Keratinocyte (primary cell): ENCODE measurements around the gene RUVBL2. TPM values are rescaled to one million over a fixed set of nuclear protein-coding genes. Genes with fewer than 3 reads are reported as not detected.

ENCODE experiments used
- DNase-seq: peaks from one replicate; pipeline ENCODE4 v3.0.0-alpha.2; 2011; ENCODE audit warnings: low read depth, missing footprints, low spot score
- FAIRE-seq: peaks from 2 replicates; lab custom pipeline; 2011; peaks lifted over from hg19 to GRCh38; lab: Jason Lieb, UNC
- H2AFZ ChIP-seq: 2 replicates; pipeline ENCODE4 v1.6.0; 2012; ENCODE audit warnings: low read length, control low read depth, inconsistent platforms; ENCODE audit not compliant: control insufficient read depth
- H3K27ac ChIP-seq: 2 replicates; pipeline ENCODE4 v1.5.1; 2011; ENCODE audit warnings: low read length; ENCODE audit not compliant: control insufficient read depth, insufficient read depth
- H3K27me3 ChIP-seq: 3 replicates; pipeline ENCODE4 v1.6.0; 2011; ENCODE audit warnings: low read length; ENCODE audit not compliant: control insufficient read depth, insufficient read depth; ENCODE audit errors: extremely low read depth
- H3K36me3 ChIP-seq, 2 experiments: 2 replicates in 1 of 2; 3 replicates in 1 of 2; pipeline ENCODE4 v1.5.1; 2011; ENCODE audit warnings: low read length in 2 of 2, mild to moderate bottlenecking in 1 of 2; ENCODE audit not compliant: control insufficient read depth in 2 of 2, insufficient read depth in 2 of 2; ENCODE audit errors: extremely low read depth in 1 of 2
- H3K4me1 ChIP-seq: 3 replicates; pipeline ENCODE4 v1.5.1; 2011; ENCODE audit warnings: low read length; ENCODE audit not compliant: control insufficient read depth, insufficient read depth; ENCODE audit errors: extremely low read depth
- H3K4me2 ChIP-seq: 3 replicates; pipeline ENCODE4 v1.6.0; 2011; ENCODE audit warnings: low read depth, low read length; ENCODE audit not compliant: control insufficient read depth, insufficient read depth; ENCODE audit errors: extremely low read depth
- H3K4me3 ChIP-seq, 3 experiments: fragments of 200-600 bp in 1 of 3; sonication (generic) in 1 of 3; 2 replicates in 2 of 3; 3 replicates in 1 of 3; pipeline ENCODE4 v1.5.1; 2011 to 2016; ENCODE audit warnings: low read length in 3 of 3, mild to moderate bottlenecking in 3 of 3, control low read depth in 2 of 3, inconsistent platforms in 1 of 3, low read depth in 1 of 3, mixed read lengths in 1 of 3, mixed run types in 1 of 3, moderate library complexity in 1 of 3; ENCODE audit not compliant: control insufficient read depth in 2 of 3, insufficient read depth in 2 of 3; ENCODE audit errors: extremely low read depth in 1 of 3
- H3K79me2 ChIP-seq: 2 replicates; pipeline ENCODE4 v1.6.0; 2012; ENCODE audit warnings: low read length; ENCODE audit not compliant: control insufficient read depth, insufficient read depth
- H3K9ac ChIP-seq: 3 replicates; pipeline ENCODE4 v1.6.0; 2011; ENCODE audit warnings: low read length; ENCODE audit not compliant: control insufficient read depth, insufficient read depth; ENCODE audit errors: extremely low read depth
- H3K9me1 ChIP-seq: 3 replicates; pipeline ENCODE4 v1.6.0; 2011; ENCODE audit warnings: low read length; ENCODE audit not compliant: control insufficient read depth, insufficient read depth; ENCODE audit errors: extremely low read depth
- H3K9me3 ChIP-seq: 2 replicates; pipeline ENCODE4 v1.5.1; 2012; ENCODE audit warnings: low read depth, low read length; ENCODE audit not compliant: control insufficient read depth
- H4K20me1 ChIP-seq: 3 replicates; pipeline ENCODE4 v1.6.0; 2011; ENCODE audit warnings: low read length; ENCODE audit not compliant: control insufficient read depth, insufficient read depth; ENCODE audit errors: extremely low read depth
- EZH2 ChIP-seq: IDR thresholded peaks from one replicate; pipeline ENCODE4 v1.6.1; 2012; ENCODE audit warnings: inconsistent platforms, mild to moderate bottlenecking, low read length, moderate library complexity
- dilution Hi-C: fragments of 300-500 bp; cut with MboI; formaldehyde crosslinking; loops from one replicate; pipeline ENCODE4 v1.7.0; 2020; ENCODE audit warnings: low sequenced_read_pairs; ENCODE audit not compliant: extremely low pct_ligation_motif_present
- polyA plus RNA-seq, 5 experiments: library from polyadenylated mRNA; depleted of rRNA in 3 of 5; stranded (reverse) in 3 of 5; stranded (forward) in 1 of 5; unstranded in 1 of 5; fragments of >200 nt; gene quantifications; 1 replicate in 1 of 5; 2 replicates in 3 of 5; 3 replicates in 1 of 5; pipeline versions ENCODE4 v1.2.1 to v1.2.3, GENCODE V29; 2011 to 2012; ENCODE audit warnings: missing spikeins in 2 of 5, low read depth in 1 of 5, low replicate concordance in 1 of 5
- TF ChIP-seq, protein P1 (sequence below), 3 experiments: IDR thresholded peaks in 1 of 3; conservative IDR thresholded peaks in 1 of 3; optimal IDR thresholded peaks in 1 of 3; 2 replicates in 2 of 3; 3 replicates in 1 of 3; pipeline versions ENCODE3 to v1.5.1; 2011; ENCODE audit warnings: low read length in 3 of 3, mild to moderate bottlenecking in 3 of 3, moderate library complexity in 2 of 3, control low read depth in 1 of 3, inconsistent platforms in 1 of 3; ENCODE audit not compliant: insufficient read depth in 2 of 3; ENCODE audit errors: extremely low read depth in 1 of 3

Gene RUVBL2
- polyA plus RNA-seq, 1 donor (not counting 4 experiments of a cell fraction or from before 2014, with no cell fraction given): 126 TPM

DNA sequence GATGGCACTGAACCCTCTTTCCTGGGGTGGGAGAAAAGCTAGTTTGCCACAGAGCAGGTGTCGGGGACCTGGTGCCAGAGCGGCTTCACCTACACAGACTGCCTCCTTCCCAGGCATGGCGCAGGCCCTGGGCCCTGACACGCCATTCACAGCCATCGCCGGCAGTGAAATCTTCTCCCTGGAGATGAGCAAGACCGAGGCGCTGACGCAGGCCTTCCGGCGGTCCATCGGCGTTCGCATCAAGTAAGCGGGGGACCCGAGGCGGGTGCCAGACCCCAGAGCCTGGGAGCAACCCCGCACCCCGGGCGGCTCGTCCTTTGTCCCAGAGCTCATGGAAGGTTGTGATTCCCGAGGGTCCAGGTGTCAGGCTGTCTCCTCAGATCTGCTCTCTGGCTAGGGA, 13.2 kb downstream of the RUVBL2 start:
- Histone ChIP-seq H3K27ac (no peak overlapping the region), H3K9me1 (no peaks in the 10 kb centered on the region), H3K4me3 (no peak overlapping the region), H3K36me3 (peaks cover 39% of the 10 kb centered on the region in 2 experiments), H3K9me3 (no peaks in the 10 kb centered on the region), H3K79me2 (no peaks in the 10 kb centered on the region), H3K9ac (no peak overlapping the region), H3K4me2 (no peak overlapping the region), H3K27me3 (no peaks in the 10 kb centered on the region), H2AFZ (no peak overlapping the region), H4K20me1 (no peaks in the 10 kb centered on the region), H3K4me1 (no peaks in the 10 kb centered on the region)
- TF ChIP-seq, protein P1, sequence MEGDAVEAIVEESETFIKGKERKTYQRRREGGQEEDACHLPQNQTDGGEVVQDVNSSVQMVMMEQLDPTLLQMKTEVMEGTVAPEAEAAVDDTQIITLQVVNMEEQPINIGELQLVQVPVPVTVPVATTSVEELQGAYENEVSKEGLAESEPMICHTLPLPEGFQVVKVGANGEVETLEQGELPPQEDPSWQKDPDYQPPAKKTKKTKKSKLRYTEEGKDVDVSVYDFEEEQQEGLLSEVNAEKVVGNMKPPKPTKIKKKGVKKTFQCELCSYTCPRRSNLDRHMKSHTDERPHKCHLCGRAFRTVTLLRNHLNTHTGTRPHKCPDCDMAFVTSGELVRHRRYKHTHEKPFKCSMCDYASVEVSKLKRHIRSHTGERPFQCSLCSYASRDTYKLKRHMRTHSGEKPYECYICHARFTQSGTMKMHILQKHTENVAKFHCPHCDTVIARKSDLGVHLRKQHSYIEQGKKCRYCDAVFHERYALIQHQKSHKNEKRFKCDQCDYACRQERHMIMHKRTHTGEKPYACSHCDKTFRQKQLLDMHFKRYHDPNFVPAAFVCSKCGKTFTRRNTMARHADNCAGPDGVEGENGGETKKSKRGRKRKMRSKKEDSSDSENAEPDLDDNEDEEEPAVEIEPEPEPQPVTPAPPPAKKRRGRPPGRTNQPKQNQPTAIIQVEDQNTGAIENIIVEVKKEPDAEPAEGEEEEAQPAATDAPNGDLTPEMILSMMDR (optimal IDR thresholded peaks at IDR 0.05 in 1 of 3, IDR thresholded peaks at IDR 0.05 in 1 of 3, conservative IDR thresholded peaks at IDR 0.05 in 1 of 3; ENCODE audit: extremely low read depth in 1 of 3, insufficient read depth in 2 of 3, low read length in 3 of 3): no peak
- no peak for TF ChIP-seq EZH2
- dilution Hi-C loops: no loop called here
- FAIRE-seq: no peak
- DNase-seq: no peak

GRCh38 chr19:49009828-49010227, 16.1 kb downstream of the RUVBL2 start:
- Histone ChIP-seq H3K9ac (no peak overlapping the region), H3K27ac (no peak overlapping the region), H2AFZ (no peak overlapping the region), H3K9me3 (no peaks in the 10 kb centered on the region), H3K9me1 (no peaks in the 10 kb centered on the region), H3K4me2 (no peak overlapping the region), H3K79me2 (no peaks in the 10 kb centered on the region), H4K20me1 (no peaks in the 10 kb centered on the region), H3K4me1 (no peaks in the 10 kb centered on the region), H3K27me3 (no peaks in the 10 kb centered on the region), H3K4me3 (no peak overlapping the region), H3K36me3 (peaks cover 26 to 39% of the 10 kb centered on the region in 2 experiments)
- FAIRE-seq (no peak), DNase-seq (no peak)
- dilution Hi-C loops: no loop called here
- TF ChIP-seq, protein P1 (optimal IDR thresholded peaks at IDR 0.05 in 1 of 3, IDR thresholded peaks at IDR 0.05 in 1 of 3, conservative IDR thresholded peaks at IDR 0.05 in 1 of 3; ENCODE audit: extremely low read depth in 1 of 3, insufficient read depth in 2 of 3, low read length in 3 of 3): no peak
- TF ChIP-seq EZH2: no peak
